Mesothelial cell of epicardium (in vitro differentiated cells): ENCODE measurements around the gene CEP72. TPM values are rescaled to one million over a fixed set of nuclear protein-coding genes. Genes with fewer than 3 reads are reported as not detected.
"Not testable (repeated sequence)": the region's sequence is repeated elsewhere in the genome, so short reads cannot be mapped to it uniquely, and the experiment has no call there.

Experiments
- DNase-seq, 2 experiments: peaks; one replicate each; pipeline ENCODE4 v3.0.0; 2021; ENCODE audit warnings: low spot score in 2 of 2; ENCODE audit not compliant: unreplicated experiment in 2 of 2
- H3K27ac Mint-ChIP-seq: 2 replicates; pipeline ENCODE4 v1.8.0; 2021; ENCODE audit warnings: mixed read lengths
- H3K27me3 Mint-ChIP-seq: 2 replicates; pipeline ENCODE4 v1.8.0; 2021; ENCODE audit warnings: low read depth, mixed read lengths
- H3K36me3 Mint-ChIP-seq: 2 replicates; pipeline ENCODE4 v1.8.0; 2021; ENCODE audit warnings: mixed read lengths
- H3K4me1 Mint-ChIP-seq: 2 replicates; pipeline ENCODE4 v1.8.0; 2021; ENCODE audit warnings: mixed read lengths
- H3K4me3 Mint-ChIP-seq: 2 replicates; pipeline ENCODE4 v1.8.0; 2021; ENCODE audit warnings: mild to moderate bottlenecking, moderate library complexity, mixed read lengths
- H3K9me3 Mint-ChIP-seq: 2 replicates; pipeline ENCODE4 v1.8.0; 2021; ENCODE audit warnings: mixed read lengths
- CTCF ChIP-seq: fragments of 200-600 bp; sonication (generic); IDR thresholded peaks from one replicate; pipeline ENCODE4 v1.5.0; 2021; ENCODE audit warnings: antibody characterized with exemption; ENCODE audit not compliant: unreplicated experiment
- total RNA-seq: library from RNA; stranded (reverse); gene quantifications from 3 replicates; pipeline ENCODE4 v1.2.1, GENCODE V29; 2021

The CEP72 gene
- total RNA-seq, 1 donor from 2014 or later = 20.3 TPM

GRCh38 chr5:683551-684481 is 71.7 kb downstream of the CEP72 start:
- Mint-ChIP-seq H3K36me3 (no peaks in the 10 kb centered on the region), H3K27ac (no peak overlapping the region), H3K4me1 (no peaks in the 10 kb centered on the region), H3K4me3 (no peak overlapping the region), H3K9me3 (no peaks in the 10 kb centered on the region), H3K27me3 (peaks cover 19% of the 10 kb centered on the region)
- DNase-seq = no peak
- TF ChIP-seq CTCF = no peak

GRCh38 chr5:684751-685216 is 72.6 kb downstream of the CEP72 start:
- no peak for TF ChIP-seq CTCF
- Mint-ChIP-seq H3K9me3 (no peaks in the 10 kb centered on the region), H3K27ac (no peak overlapping the region)

GRCh38 chr5:685262-686171 is 73.4 kb downstream of the CEP72 start:
- Mint-ChIP-seq H3K4me1 (no peaks in the 10 kb centered on the region), H3K4me3 (no peak overlapping the region), H3K27ac (no peak overlapping the region), H3K27me3 (peaks cover 17% of the 10 kb centered on the region), H3K9me3 (no peaks in the 10 kb centered on the region), H3K36me3 (no peaks in the 10 kb centered on the region)
- no peak for DNase-seq
- no peak for TF ChIP-seq CTCF

More at GRCh38 chr5:684751-685216, 72.6 kb downstream of the CEP72 start:
- H3K36me3 Mint-ChIP-seq = no peaks in the 10 kb centered on the region
- H3K4me3 Mint-ChIP-seq = no peak overlapping the region
- DNase-seq = no peak
- H3K27me3 Mint-ChIP-seq = peaks cover 17% of the 10 kb centered on the region
- H3K4me1 Mint-ChIP-seq = no peaks in the 10 kb centered on the region

GRCh38 chr5:686172-686523 is 74.0 kb downstream of the CEP72 start:
- H3K36me3 Mint-ChIP-seq, H3K4me1 Mint-ChIP-seq, H3K4me3 Mint-ChIP-seq: not testable (repeated sequence)

GRCh38 chr5:686936-687335 is 74.8 kb downstream of the CEP72 start:
- H3K4me3 Mint-ChIP-seq, H3K36me3 Mint-ChIP-seq: not testable (repeated sequence)

More at GRCh38 chr5:686172-686523, 74.0 kb downstream of the CEP72 start:
- not testable (repeated sequence) for H3K27ac Mint-ChIP-seq, DNase-seq, H3K9me3 Mint-ChIP-seq
- peaks cover 17% of the 10 kb centered on the region for H3K27me3 Mint-ChIP-seq

GRCh38 chr5:688348-689010 is 76.3 kb downstream of the CEP72 start:
- not testable (repeated sequence) for H3K36me3 Mint-ChIP-seq, H3K4me1 Mint-ChIP-seq, H3K27ac Mint-ChIP-seq

More at GRCh38 chr5:686936-687335, 74.8 kb downstream of the CEP72 start:
- not testable (repeated sequence) for H3K9me3 Mint-ChIP-seq, H3K4me1 Mint-ChIP-seq, H3K27ac Mint-ChIP-seq, DNase-seq
- H3K27me3 Mint-ChIP-seq = peaks cover 17% of the 10 kb centered on the region

GRCh38 chr5:690293-690692 is 78.2 kb downstream of the CEP72 start:
- DNase-seq, H3K4me3 Mint-ChIP-seq, H3K9me3 Mint-ChIP-seq, H3K27ac Mint-ChIP-seq, H3K36me3 Mint-ChIP-seq, H3K4me1 Mint-ChIP-seq: not testable (repeated sequence)
- peaks cover 11% of the 10 kb centered on the region for H3K27me3 Mint-ChIP-seq

More at GRCh38 chr5:688348-689010, 76.3 kb downstream of the CEP72 start:
- not testable (repeated sequence) for H3K9me3 Mint-ChIP-seq, H3K4me3 Mint-ChIP-seq, DNase-seq
- H3K27me3 Mint-ChIP-seq = peaks cover 16% of the 10 kb centered on the region

GRCh38 chr5:691049-691448 is 78.9 kb downstream of the CEP72 start:
- not testable (repeated sequence) for H3K4me3 Mint-ChIP-seq, H3K36me3 Mint-ChIP-seq, H3K4me1 Mint-ChIP-seq, H3K27me3 Mint-ChIP-seq, DNase-seq, H3K27ac Mint-ChIP-seq, H3K9me3 Mint-ChIP-seq
